HG02588 (cell line): Measurements from ENCODE around the gene CGB5.
"Not testable (repeated sequence)": the region's sequence is repeated elsewhere in the genome, so short reads cannot be mapped to it uniquely, and the experiment has no call there.

Experiments used
- ATAC-seq: cut with Tn5 transposase; IDR thresholded peaks from one replicate; pipeline ENCODE4 v1.9.1; 2021; ENCODE audit warnings: mild to moderate bottlenecking, moderate library complexity; ENCODE audit not compliant: unreplicated experiment

The CGB5 gene

DNA sequence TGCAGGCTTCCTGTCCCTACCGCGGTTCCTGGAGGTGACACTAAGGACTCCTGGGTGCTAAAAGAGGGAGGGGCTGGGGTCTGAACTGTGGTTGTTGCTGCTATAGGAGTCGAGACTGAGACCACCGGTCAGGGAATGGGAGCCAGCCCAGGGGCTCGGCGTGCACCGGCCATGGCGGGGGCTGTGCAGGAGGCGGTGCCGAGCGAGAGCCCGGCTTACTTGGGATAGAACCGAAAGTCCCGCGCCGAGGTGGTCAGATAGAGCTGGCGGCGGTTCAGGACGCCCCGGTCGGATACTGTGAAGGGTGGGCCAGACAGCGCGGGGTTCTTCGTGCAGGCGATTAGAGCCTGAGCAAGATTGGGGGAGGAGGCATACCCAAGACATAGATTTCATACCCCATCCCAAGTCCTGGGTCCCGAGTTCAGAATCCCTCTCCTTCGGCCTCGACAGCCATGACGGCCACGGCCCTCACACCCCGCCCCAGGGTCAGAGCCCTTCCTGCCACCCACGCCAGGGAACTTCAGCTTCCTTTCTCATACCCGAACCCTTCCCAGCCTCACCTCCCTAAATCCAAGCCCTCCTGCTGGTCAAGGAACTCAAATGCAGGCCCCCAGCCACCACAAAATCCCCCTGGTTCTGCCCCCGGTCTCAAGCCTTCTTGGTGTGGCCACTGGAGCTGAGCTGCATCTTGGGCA, 13.4 kb downstream of the CGB5 start:
- ATAC-seq = not testable (repeated sequence)

DNA sequence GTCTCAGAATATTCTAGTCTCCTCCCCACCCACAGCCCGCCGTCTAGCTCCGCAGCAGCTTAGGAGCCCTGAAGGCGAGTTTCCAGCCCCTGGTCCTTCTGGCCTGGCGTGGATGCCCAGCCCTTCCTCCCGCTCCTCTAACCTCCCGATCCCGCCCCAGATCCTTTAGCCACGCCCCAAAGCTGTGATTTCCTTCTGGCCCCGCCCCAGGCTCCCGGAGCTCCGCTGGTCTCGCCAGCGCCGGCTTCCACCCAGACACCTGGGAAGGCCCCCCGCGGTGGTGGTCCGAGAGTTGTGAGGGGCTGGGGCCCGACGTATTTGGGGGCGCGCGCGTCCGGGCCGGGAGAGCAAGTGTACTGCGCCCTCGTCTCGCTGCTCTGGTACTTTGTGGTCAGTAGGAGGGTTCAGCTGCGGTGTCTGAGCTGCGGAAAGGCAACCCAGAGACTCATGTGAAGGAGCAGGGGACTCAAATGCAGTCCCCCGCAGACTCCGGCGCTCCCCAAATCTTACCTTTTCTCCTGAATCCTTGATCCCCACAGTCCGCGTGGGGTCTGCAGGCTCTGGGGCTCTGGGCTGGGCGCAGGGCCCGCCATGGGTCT, 14.1 kb downstream of the CGB5 start, which contains the start of gene CGB7:
Gene CGB7, minus strand, starts transcription at position 114 of the 599 bp plus-strand sequence. CDS start 2,374 bp downstream, outside the sequence.
- ATAC-seq = no peak

GRCh38 chr19:49058562-49058961, 14.9 kb downstream of the CGB5 start:
- ATAC-seq = no peak

GRCh38 chr19:49059053-49059452, 15.4 kb downstream of the CGB5 start:
- ATAC-seq = no peak

DNA sequence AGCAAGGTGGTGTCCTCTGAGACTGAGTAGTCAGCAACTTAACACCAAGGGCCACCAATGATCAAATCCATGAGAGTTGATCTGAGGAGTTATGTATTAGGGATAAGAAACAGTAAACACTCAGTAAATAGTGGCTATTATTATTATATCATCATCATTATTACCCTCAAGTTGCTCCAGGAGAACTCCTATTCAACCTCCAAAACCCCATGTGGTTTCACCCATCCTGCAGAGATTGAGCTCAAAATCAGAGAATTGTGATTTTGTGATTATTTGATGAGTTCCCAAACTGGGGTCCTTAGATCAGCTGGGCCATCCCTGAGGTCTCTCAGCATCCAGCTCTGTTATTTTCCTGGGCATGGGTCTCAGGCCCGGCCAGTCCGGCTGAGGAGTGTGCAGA, 17.4 kb downstream of the CGB5 start:
- no peak for ATAC-seq

GRCh38 chr19:49061445-49061844, 17.8 kb downstream of the CGB5 start:
- ATAC-seq = no peak

DNA sequence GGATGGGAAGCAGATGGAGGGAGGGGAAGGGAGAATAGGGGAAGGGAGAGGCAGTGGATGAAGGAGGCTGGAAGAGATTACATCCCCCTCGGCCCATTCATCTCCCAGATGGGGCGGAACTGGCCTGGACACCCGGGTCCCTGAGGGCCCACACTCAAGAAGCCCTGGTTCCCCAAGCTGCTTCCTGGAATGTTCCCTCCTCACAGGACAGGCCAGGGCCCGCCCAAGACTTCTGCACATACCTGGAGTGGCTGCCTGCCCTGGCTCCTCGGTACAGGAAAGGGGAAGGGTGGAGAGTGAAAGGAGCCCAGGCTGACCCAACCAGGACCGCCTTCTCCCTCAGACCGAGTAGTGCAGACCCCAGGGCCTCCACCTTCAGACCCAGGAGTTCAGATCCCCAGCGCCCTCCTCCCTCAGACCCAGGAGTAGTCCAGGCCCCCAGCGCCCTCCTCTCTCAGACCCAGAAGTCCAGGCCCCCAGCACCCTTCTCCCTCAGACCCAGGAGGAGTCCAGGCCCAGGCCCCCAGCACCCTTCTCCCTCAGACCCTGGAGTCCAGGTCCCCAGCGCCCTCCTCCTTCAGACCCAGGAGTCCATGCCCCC, 20.5 kb downstream of the CGB5 start:
- no peak for ATAC-seq

GRCh38 chr19:49064768-49065611, 21.3 kb downstream of the CGB5 start, which contains the start of gene NTF4:
Gene NTF4 (minus strand): TSS chr19:49064818. CDS start chr19:49061997, 2,821 bp downstream.
- no peak for ATAC-seq

- ATAC-seq = no peak
Measured at GRCh38 chr19:49065905-49066512, 22.4 kb downstream of the CGB5 start.

GRCh38 chr19:49067554-49067953, 23.9 kb downstream of the CGB5 start:
- ATAC-seq = no peak

GRCh38 chr19:49069026-49069425, 25.4 kb downstream of the CGB5 start:
- ATAC-seq = no peak

DNA sequence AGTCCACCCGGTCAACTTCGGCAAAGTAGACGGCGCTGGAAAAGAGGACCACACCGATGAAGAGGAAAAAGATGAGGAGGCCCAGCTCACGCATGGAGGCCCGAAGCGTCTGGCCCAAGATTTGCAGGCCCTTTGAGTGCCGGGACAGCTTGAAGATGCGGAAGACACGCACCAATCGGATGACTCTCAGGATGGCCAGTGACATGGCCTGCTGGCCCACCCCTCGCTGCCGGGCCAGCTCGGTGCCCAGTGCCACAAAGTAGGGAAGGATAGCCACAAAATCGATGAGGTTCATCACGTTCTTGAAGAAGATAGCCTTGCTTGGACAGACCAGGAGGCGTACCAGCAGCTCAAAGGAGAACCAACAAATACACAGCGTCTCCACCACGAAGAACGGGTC, 26.8 kb downstream of the CGB5 start:
- ATAC-seq = no peak

DNA sequence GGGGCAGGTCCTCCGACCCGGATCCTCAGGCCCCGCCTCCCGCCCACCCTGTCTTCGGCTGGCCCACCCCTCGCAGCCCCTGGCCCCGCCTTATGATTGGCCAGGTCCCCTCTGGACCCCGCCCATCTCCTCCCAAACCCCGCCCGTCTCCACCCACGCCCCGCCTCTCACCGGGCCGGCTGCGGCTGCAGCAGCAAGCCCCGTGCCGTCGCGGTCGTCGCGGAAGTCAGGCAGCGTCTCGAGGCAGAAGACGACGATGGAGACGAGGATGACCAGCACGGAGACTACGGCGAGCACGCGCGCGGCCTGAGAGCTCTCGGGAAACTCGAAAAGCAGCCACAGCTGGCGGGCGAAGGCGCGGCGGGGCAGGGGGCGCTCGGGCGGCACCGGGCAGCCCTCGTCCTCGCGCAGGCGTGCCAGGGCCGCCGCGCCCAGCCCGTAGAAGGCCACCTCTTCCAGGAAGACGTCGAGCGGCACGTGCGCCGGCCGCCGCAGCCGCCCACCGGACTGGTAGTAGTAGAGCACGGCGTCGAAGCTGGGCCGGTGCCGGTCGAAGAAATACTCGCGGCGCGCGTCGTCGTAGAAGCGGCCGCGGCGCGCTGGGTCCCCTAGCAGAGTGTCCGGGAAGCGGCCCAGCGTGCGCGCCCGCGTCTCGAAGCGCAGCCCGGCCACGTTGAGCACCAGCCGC, 28.4 kb downstream of the CGB5 start:
- no peak for ATAC-seq

GRCh38 chr19:49073514-49074378, 30.1 kb downstream of the CGB5 start:
- ATAC-seq = no peak

GRCh38 chr19:49074869-49075268, 31.2 kb downstream of the CGB5 start:
- not testable (repeated sequence) for ATAC-seq

GRCh38 chr19:49080392-49080791, 36.7 kb downstream of the CGB5 start:
- no peak for ATAC-seq

- no peak for ATAC-seq
Measured at GRCh38 chr19:49081273-49081672, 37.6 kb downstream of the CGB5 start.

GRCh38 chr19:49084206-49085019, 40.8 kb downstream of the CGB5 start:
- ATAC-seq = no peak
